Stimulated activated CD4-positive, alpha-beta T cell treated with anti-CD3 and anti-CD28 coated beads, Interleukin-12 subunit alpha, Interleukin-12 subunit beta, amount 100 ng/mL, for 4 hours (primary cell): ENCODE results near the gene GALNT16.
"Not testable (repeated sequence)": the region's sequence is repeated elsewhere in the genome, so short reads cannot be mapped to it uniquely, and the experiment has no call there.

Experiments used
- DNase-seq: peaks from one replicate; pipeline ENCODE4 v3.0.0-alpha.2; 2020

GALNT16 gene

GRCh38 chr14:69287098-69288010 is 27.4 kb downstream of the GALNT16 start:
- no peak for DNase-seq

- DNase-seq = no peak
These were observed 28.2 kb downstream of the GALNT16 start for GRCh38 chr14:69288011-69288771.

- DNase-seq = no peak
These were observed 29.2 kb downstream of the GALNT16 start for GRCh38 chr14:69288956-69289705.

- DNase-seq = no peak
These were observed 30.0 kb downstream of the GALNT16 start for GRCh38 chr14:69289811-69290520.

DNA sequence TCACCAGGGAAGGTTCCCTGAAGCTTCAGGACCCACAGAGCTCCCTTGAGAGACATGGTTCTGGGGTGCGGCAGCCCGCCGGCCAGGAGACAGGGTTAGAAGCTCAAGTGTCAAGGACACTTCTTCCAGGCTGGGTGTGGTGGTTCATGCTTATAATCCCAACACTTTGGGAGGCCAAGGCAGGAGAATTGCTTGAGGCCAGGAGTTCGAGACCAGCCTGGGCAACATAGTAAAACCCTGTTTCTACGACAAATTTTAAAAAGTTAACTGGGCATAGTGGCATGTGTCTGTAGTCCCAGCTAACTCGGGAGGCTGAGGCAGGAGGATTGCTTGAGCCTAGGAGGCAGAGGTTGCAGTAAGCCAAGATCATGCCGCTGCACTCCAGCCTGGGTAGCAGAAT is 30.9 kb downstream of the GALNT16 start:
- DNase-seq = not testable (repeated sequence)

DNA sequence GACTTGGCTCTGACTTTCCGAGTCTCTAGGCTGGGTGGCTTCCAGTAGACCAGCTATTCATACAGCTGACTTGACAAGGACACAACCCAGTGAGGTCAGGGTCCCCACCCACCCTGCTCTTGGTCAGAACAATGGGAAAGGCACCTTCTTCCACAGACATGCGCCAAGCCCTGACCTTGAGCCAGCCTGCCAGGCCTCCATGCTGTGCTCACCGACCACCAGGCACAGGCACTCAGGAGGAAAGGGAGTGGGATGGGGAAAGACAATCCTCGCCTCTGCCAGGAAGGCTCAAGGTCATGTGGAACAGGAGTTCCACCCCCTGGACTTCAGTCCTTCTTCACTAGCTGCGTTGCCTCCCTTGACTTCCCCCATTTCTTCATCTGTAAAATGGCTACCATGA is 31.4 kb downstream of the GALNT16 start:
- DNase-seq = no peak

DNA sequence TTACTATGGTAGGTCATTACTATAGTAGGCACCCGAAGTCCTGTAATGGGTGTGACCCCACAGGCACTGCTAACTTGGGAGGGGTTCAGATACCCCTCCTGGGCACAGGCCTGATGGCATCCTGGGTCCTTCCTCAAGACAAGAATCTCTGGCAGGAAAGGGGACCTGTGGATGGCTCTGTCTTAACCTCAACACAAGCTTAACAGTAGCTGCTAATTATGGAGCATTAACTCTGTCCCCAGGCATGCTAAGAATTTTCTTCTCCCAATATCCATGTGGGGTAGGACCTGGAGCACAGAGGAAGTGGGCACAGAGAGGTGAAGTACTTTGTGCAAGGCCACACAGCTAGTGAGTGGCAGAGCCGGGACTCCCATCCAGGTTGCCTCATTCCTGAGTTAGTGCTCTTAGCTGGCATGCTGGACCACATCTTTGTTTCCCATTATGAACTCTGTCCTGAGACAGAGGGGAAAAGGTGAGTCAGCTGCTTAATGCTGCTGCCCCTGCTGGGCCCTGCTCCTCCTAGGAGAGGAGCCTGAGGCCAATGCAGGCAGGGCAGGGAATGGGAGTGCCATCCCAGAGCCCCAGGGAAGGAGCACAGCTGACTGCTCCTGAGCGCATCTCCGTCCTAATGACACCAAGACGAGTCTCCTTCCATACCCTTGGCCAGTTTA is 32.1 kb downstream of the GALNT16 start:
- DNase-seq = no peak

- DNase-seq = no peak
These were observed 38.4 kb downstream of the GALNT16 start for GRCh38 chr14:69298131-69299071.

- no peak for DNase-seq
These were observed 39.5 kb downstream of the GALNT16 start for GRCh38 chr14:69299286-69300035.

GRCh38 chr14:69300601-69301221 is 40.8 kb downstream of the GALNT16 start:
- DNase-seq = no peak

DNA sequence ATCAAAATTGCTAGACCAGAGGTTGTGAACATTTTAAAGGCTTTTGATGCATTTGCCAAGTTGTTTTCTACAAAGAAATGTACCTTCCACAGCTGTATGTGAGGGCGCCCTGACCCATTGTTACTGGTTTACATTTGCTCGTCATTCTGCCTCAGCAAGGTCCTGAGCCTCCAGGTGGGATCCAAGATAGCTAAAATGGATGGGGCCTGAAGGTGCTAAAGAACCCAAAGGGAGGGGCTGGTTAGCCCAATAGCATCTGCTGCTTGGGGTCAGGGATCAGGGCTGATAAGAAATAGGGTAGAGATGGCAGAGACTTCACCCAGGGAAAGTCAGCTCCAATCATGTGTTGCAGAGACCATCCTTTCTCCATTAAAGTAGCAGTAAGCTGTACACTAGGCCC is 43.1 kb downstream of the GALNT16 start:
- no peak for DNase-seq

GRCh38 chr14:69312608-69313007 is 52.6 kb downstream of the GALNT16 start:
- DNase-seq = no peak

DNA sequence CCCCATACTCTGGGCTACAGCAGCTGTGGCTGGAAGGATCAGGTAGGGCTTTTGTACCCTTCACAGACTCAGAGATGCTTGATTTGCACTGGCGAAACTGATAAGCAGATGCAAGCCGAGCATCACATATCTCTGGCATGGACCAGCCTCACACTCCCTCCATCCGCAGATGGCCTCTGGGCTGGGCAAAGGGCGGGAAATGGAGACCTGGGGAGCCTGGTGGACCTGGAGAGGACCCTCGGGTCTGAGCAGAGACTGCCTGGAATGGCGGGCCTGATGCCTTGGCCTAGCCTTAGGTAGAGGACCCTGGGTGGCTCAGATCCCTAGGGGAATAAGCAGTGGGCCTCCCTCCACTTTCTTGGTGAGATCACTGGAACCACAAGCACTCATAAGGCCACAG is 53.2 kb downstream of the GALNT16 start:
- no peak for DNase-seq

DNA sequence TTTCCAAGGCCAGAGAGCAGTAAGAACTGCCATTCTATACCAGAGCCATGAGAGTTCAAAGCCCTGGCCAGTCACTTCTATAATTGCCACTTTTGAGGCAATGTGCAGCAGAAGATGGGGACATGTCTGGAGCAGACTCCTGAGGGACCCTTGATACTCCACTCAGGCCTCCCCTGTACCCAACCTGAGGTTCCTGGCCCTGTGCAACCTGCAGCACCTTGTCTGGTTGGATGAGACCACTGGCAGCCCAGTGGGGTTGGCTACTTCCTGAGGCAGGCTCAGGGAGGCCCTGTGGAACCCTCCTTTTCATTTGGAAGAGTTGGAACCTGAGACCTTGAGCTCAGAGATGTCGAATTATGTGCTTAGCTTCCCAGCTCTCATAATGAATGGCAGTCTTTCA is 54.4 kb downstream of the GALNT16 start:
- no peak for DNase-seq

GRCh38 chr14:69315301-69315700 is 55.3 kb downstream of the GALNT16 start:
- DNase-seq = no peak

- no peak for DNase-seq
These were observed 56.6 kb downstream of the GALNT16 start for GRCh38 chr14:69316449-69317101.

DNA sequence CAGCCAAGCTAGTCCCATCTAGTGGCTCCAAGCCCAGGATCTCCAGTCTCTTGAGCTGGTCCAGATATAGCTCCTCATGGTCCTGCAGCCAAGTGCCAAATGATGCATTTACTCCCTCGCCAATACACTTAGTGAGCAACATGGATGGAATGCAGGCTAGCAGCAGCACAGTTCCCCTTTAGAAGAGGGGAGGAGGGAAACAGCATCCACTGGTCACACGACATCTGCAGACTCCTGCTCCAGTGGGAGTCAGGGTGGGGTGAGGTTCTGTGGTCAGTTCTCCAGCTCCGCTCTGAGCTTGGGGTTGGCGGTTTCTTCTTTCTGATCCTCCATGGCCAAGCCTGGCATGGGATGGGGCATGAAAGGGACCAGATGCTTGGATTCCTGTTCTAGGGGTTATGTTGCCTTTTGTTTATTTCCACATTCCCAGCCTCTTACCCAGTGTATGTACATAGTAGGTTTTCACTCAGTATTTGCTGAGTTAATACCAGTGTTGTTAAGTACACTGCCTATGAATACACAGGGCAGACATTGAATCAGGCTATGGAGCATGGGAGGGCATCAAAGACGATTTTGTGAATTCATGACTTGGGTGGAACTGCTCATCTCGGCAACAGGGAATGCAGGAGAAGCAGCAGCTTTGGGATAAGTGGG is 57.3 kb downstream of the GALNT16 start:
- DNase-seq = no peak

GRCh38 chr14:69317780-69318179 is 57.8 kb downstream of the GALNT16 start:
- no peak for DNase-seq

- DNase-seq = no peak
These were observed 58.3 kb downstream of the GALNT16 start for GRCh38 chr14:69318241-69318640.
